GM21619 (cell line): Measurements from ENCODE around the gene PSMB10.
"Not testable (repeated sequence)": the region's sequence is repeated elsewhere in the genome, so short reads cannot be mapped to it uniquely, and the experiment has no call there.

ENCODE experiments used
- ATAC-seq: cut with Tn5 transposase; IDR thresholded peaks from one replicate; pipeline ENCODE4 v1.9.1; 2021; ENCODE audit not compliant: unreplicated experiment

Gene PSMB10

DNA sequence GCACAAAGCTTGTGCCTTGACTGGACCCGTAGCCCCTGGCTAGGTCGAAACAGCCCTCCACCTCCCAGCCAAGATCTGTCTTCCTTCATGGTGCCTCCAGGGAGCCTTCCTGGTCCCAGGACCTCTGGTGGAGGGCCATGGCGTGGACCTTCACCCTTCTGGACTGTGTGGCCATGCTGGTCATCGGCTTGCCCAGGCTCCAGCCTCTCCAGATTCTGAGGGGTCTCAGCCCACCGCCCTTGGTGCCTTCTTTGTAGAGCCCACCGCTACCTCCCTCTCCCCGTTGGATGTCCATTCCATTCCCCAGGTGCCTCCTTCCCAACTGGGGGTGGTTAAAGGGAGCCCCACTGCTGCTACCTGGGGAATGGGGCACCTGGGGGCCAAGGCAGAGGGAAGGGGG lies 8.5 kb downstream of the PSMB10 start:
- ATAC-seq, result no peak

DNA sequence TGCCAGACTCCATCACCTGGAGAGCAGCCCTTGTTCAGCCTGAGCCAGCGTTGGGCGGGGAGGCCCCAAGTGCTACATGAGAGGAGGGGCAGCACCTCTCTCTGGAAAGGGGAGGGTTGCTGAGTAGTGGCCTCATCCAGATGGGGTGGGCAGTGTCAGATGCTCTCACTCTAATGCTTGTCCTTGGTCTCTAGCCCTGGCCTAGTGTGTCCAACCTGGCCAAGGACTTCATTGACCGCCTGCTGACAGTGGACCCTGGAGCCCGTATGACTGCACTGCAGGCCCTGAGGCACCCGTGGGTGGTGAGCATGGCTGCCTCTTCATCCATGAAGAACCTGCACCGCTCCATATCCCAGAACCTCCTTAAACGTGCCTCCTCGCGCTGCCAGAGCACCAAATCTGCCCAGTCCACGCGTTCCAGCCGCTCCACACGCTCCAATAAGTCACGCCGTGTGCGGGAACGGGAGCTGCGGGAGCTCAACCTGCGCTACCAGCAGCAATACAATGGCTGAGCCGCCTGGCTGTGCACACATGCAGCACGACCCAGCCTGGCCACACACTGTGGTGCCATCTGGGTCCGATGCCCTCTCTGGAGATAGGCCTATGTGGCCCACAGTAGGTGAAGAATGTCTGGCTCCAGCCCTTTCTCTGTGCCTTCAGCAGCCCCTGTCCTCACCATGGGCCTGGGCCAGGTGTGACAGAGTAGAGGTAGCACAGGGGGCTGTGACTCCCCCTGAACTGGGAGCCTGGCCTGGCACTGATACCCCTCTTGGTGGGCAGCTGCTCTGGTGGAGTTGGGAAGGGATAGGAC lies 9.3 kb downstream of the PSMB10 start:
- no peak for ATAC-seq

DNA sequence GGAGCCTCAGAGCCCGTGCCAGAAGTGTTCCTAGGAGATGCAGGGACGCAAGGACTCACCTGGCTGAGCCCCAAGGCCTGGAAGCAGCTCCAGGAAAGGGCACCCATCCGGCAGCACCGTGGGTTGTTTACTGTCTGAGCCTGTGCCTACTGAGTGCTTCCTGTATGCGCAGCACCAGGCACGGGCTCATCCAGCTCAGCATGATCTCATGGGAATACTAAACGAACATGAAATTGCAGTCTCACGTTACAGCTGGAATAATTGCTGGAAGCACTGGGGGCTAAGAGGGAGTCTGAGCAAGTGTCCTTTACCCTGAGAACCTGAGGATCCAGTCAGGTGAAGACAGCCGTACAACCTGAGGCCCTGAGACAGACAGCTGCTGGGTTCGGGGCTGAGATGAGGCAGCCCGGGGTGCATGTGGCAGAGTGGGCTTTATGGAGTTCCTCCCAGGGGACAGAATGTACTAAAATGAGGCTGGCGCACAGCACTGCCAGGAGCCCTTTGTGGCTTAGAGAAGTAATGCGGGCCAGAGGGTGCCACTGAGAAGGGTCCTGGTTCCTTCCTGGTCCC lies 10.4 kb downstream of the PSMB10 start:
- no peak for ATAC-seq

DNA sequence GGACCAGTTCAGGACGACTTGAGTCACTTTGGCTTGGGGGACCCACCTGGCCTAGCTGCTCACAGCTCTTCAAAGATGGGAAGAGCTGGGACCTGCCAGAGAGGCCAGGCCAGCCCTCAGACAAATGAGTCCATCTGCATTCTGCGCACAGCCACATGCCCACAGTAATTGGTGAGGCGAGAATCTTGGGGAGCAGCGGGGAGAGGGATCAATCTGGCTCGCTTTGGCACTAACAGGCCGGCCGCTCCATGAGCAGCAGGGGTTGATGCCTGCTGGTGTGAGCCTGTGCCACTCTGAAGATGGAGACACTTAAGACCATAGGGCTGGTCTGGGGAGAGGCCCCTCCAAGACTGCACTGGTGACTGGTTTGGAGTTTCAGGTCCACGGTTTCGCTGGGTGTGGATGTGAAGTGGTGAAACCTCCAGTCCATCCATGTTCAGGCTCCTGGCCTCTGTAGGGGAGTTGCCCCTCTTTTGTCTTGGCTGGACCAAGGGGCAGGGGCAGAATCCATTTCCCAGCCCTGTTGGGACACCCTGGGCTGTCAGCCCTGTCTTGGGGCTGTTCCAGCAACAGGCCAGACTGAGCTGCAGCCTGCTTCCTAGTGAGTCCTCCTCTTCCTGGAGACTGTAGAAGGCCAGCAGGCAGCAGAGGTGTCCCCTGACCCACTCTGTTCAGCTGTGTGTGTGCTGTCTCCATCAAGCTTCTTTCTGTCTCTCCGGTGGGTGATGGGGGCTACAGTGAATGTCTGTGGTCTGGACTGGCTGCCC lies 12.3 kb downstream of the PSMB10 start:
- ATAC-seq, result no peak

DNA sequence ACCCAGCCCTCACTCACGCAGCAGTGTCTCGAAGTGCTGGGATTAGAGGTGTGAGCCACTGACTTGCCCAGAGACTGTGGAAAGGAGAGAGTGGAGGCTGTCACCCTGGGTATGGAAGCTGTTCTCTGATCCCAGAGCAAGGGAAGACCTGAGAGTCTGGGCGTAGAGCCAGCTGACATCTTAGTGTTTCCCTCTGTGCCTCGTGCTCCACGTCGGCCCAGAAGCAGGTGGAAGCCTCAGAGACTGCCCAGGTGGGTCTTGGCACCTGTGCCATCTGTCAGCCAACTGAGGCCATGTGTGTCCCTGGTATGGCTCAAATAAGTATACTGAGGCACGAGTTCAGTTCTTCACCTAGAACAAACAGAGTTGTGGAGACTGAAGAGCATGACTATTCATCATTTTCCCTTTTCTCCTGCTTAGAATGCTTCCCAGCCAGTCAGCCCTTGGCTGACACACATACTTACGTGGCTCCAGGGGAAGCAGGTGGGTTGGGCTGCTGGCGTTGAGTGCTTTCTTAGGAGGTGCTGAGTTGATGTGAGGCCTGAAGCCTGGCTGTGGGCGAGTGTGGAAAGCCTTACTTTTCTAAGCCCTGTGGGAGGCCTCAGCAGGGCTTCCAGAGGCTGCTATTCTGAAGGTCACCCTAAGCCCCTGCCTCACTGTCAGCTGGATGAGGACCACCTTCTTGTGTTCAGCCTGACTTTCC lies 13.1 kb downstream of the PSMB10 start:
- no peak for ATAC-seq

DNA sequence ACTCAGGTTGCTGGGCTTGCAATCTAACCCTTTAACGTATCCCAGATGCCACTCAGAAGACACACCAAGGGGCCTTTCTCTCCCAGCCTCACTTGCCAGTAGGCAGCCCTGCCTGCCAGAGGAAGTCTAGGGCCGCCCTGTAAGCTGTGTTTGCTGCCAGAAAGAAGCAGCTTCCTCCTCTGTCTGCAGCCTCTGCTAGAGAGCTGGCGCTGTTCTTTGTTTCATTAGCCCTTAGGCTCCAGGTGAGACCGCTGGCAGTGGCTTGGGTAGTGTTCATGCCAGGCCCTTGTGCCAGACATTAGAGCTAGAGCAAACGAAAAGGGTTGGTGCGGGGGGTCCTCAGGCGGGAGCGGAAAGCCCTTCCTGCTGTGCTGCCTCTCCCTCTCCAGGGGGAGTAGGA lies 13.9 kb downstream of the PSMB10 start:
- no peak for ATAC-seq

DNA sequence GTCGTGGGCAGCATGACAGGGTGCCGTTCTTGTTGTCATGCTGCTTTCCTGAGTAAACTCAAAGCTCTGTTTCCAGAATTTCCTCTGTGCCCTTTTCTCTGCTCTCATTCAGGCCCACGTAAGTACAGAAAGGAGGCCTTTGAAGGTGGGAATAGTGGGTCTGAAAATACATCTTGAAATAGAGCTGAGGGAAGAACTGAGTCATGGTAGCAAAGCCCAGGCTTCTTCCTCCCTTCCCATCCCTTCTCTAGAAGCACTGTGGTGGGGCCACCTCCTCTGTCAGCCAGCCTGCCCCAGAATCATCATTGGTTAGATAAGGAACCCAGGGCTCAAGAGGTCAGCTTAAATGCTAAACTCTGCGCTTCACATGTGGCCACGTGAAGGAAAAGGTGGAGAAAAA lies 14.4 kb downstream of the PSMB10 start:
- ATAC-seq, result no peak

DNA sequence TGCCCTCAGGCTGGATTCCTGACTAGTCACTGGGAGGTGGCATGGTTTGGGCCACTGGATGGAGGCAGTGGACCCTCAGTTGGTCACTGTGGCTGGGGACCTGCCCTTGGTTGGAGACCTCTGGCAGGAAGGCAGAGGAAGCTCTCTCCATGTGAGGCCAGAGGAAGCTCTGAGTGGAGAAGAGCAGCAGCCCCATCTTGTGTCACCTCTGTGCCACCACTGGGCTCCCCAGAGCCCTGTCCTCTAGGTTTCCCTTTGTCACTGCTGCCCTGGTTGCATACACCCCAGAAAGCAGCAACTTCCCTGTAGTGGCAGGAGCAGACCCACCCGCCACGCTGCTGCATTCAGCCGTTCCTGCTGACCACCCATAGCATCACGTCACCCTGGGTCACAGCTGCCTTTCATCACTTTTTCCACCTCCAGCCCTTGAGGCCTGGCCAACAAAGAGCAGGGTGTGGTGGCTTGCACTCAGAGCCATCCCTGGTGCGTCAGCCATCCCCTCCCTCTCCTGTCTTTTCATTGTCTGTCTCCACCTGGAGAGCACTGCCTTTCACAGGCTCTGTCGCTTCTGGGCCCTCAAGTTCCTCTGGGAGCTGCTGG lies 16.9 kb downstream of the PSMB10 start:
- no peak for ATAC-seq

DNA sequence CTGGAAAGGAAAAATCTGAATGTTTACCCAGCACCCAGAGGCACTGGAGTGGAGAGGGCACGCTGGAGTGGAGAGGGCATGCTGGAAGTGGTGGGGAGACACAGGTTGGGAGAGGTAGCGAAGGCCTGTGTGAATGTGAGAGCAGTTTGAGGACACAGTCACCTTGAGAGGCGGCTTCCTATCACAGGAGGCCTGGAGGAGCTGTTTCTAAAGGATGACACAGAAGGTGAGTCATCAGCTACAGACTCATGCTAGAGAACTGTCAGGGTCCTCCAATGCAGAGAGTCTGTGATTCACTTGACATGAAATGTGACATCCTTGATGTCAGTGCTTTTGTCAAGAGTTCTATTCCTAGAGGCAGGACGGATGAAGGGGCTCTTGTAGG lies 18.8 kb downstream of the PSMB10 start:
- ATAC-seq, result no peak

DNA sequence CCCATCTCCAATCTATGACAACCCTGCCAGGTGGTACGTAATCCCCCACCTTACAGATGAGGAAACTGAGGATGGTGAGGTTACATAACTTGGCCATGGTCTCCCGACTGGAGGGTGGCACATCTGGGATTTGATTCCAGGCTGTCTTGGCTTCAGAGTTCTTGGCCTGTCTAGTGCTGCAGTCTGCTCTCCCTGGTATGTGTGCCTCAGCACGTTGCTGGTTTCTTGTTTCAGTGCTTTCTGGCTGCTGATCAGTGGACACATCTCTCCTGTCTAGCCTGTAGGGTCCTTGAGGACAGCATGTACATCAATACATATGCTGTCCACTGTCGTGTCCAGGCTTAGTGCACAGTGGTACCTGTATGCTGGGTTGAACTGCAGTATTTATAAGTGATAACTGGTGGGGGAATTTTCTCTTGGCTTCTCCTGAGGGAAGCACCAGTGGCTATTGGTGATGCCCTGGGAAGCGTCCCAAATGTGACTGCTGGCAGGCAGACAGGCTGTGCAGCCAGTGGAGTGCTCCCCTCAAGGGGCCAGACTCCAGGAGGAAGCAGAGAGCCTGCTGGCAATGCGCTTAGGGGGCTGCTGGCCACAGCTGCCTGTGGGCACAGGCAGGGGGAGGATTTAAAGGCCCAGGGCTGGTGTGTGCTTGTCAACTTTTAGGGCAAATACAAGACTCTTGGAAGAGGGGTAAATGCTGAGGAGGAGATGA lies 19.4 kb downstream of the PSMB10 start:
- ATAC-seq, result no peak

DNA sequence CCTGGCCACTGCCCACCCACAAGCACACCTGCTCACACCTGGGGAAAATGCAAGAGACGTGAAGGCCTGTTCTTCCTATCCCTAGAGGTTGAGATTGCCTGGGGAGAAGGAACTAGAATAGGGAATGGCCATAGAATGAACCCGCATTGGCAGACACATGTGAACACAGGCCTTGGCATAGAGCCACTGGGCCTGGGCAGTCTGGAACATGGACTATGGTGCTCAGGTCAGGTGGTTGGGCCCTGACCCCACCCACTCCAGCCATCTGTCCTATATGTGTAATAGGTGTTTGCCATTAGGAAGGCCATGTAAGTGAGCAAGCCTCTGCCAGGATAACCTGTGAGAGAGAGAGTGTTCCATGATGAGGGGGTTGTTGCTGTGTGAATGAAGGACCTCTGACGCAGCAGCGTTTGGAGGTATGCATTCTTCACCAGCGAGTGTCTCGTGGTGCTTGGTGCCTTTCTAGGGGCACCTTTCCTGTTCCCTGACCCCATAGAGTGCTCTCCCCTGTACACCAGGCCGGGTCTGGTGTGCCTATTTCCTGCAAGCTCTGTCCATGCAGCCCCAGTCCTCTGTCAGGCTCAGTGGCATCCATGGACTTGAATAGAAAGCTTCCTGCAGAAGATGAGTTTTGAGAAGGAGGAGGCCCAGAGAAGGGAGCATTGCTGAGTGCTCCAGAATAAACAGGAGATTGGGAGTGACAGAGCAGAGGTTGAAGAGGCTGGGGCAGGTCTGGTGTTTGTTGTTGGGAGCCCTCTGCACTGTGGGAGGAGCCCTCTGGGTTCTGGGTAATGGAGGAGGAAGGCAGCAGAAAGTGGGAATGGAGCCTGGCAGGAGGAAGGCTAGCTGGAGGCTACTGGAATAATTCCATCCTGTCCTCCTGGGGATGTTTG lies 20.6 kb downstream of the PSMB10 start:
- ATAC-seq, result no peak

DNA sequence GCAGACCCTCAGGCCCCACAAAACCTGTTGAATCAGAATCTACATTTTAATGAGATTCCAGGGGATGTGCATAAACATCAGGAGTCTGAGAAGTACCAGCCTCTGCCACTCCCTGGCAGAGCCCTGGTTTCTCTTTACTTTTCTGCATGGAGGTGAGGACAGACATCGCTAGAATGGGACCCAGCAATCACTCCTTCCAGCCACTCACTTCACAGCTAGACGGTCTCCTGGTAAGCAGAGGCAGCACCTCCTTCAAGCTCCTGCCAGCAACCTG lies 21.2 kb downstream of the PSMB10 start:
- not testable (repeated sequence) for ATAC-seq

DNA sequence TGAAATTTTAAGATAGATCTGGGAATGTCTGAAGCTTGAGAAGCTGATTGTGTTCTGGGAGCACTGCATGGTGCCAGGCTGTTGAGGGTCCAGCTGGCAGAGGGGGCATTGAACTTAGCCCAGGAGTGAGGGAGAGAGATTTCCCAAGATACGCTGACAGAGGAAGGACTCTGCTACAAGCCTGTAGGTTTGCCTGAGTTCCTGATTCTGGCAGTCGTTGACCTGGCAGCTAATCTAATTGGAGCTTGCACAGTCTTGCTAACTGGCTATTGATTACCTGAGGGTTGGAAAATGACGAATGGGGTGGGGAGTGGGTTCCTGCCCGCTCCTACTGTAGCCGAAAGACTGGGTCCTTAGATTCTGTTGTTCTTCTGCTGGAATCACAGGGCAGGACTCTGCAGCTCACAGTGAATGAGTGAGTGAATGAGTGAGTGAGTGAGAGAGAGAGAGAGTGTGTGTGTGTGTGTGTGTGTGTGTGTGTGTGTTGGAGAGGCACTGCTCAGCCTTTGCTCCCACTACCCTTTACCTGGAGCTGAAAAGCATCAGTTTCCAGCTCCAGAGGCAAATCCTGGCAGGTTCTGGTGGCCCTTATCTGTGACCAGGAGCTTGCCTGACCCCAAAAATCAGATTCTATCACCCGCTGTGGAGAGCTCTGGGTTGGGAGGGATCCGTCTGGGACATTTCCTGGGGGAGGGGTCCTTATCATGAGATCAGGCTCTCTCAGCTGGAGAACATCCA lies 21.7 kb downstream of the PSMB10 start:
- no peak for ATAC-seq

DNA sequence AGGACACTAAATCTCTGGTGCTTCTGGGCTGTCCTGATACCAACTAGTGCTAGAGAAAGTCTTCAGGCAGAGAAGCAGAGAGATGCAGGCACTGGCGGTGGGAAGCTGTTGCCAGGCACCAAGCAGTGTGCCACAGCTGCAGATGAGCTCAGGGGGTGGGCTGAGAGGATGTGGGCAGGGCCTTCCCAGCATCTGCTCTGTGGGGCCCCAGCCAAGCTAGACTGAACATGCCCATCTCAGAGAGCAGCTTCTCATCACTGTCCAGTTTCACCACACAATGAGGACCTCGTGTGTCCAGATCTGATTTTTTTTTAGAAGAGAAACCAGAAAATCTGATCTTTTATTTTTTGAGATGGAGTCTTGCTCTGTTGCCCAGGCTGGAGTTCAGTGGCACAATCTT lies 26.5 kb downstream of the PSMB10 start:
- ATAC-seq, result no peak

DNA sequence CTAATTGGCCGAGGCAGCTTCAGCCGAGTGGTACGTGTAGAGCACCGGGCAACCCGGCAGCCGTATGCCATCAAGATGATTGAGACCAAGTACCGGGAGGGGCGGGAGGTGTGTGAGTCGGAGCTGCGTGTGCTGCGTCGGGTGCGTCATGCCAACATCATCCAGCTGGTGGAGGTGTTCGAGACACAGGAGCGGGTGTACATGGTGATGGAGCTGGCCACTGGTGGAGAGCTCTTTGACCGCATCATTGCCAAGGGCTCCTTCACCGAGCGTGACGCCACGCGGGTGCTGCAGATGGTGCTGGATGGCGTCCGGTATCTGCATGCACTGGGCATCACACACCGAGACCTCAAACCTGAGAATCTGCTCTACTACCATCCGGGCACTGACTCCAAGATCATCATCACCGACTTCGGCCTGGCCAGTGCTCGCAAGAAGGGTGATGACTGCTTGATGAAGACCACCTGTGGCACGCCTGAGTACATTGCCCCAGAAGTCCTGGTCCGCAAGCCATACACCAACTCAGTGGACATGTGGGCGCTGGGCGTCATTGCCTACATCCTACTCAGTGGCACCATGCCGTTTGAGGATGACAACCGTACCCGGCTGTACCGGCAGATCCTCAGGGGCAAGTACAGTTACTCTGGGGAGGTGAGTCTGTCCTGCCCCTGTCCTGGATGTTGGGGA lies 27.5 kb downstream of the PSMB10 start:
- no peak for ATAC-seq

DNA sequence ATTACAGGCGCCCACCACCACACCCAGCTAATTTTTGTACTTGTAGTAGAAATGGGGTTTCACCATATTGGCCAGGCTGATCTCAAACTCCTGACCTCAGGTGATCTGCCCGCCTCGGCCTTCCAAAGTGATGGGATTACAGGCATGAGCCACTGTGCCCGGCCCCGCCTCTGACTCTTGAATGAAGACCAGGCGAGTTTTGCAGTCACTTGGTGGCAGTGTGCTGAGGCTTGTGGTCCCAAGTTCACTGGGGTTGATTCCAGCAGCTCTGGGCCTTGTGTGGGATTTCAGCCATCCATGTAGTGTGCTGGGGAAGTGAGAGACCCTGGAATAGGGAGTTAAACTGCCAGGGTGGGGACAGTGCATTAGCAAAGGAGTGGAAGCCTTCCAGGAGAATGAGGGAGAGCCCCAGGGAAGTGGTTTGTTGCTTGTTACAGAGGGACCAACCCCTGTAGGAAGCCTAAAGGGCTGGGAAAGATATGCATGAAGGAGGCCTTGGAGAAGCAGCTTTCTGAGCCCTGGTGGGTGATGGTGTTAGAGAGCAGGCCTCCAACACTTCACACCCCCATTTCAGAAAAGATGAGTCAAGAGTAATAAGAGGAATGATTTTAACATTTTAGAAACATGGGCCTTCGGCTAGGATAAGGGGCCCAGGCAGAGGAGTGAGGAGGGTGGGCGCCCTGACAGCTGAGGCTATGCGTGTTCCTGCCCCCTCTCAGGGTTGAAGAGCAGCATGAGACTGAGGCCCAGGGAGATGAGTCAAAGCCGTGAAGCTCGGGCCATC lies 29.1 kb downstream of the PSMB10 start:
- no peak for ATAC-seq

DNA sequence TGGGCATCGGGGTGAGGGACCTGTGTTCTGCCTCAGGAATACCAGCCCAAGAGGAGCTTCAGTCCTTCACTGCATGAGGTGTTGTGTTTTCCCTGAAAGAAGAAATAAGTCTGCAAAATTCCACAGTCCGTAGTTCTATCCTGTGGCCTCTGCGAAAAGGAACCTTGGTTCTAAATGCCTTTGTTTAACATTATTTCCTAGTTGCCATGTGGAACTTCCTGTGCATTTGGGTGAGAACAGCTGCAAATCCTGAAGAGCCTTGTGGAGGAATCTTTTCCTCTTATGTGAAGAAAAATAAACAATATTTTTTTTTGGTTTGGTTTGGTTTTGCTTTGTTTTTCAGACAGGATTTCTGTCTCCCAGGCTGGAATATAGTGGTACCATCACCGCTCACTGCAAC lies 33.8 kb downstream of the PSMB10 start:
- no peak for ATAC-seq

DNA sequence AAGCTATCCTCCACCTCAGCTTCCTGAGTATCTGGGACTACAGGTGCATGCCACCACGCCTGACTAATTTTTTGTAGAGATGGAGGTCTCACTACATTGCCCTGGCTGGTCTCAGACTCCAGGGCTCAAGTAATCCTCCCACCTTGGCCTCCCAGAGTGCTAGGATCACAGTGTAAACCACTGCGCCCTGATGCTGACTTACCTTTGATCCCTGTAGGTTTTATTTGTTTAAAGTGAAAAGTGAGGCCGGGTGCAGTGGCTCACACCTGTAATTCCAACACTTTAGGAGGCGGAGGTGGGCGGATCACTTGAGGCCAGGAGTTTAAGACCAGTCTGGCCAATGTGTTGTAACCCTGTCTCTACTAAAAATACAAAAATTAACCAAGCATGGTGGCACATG lies 34.9 kb downstream of the PSMB10 start:
- ATAC-seq, result no peak
